D721Med (cell line): Measurements from ENCODE around the gene ESYT3.

Experiments
- DNase-seq: peaks from one replicate; pipeline ENCODE4 v3.0.0; 2011; ENCODE audit warnings: low spot score; ENCODE audit not compliant: insufficient read length
- FAIRE-seq: peaks from 2 replicates; lab custom pipeline; 2011; peaks lifted over from hg19 to GRCh38; lab: Jason Lieb, UNC
- CTCF ChIP-seq: IDR thresholded peaks from 2 replicates; pipeline ENCODE4 v1.5.1; 2012; ENCODE audit warnings: mild to moderate bottlenecking, control low read depth; ENCODE audit not compliant: insufficient read depth; ENCODE audit errors: missing control alignments

Gene ESYT3

DNA sequence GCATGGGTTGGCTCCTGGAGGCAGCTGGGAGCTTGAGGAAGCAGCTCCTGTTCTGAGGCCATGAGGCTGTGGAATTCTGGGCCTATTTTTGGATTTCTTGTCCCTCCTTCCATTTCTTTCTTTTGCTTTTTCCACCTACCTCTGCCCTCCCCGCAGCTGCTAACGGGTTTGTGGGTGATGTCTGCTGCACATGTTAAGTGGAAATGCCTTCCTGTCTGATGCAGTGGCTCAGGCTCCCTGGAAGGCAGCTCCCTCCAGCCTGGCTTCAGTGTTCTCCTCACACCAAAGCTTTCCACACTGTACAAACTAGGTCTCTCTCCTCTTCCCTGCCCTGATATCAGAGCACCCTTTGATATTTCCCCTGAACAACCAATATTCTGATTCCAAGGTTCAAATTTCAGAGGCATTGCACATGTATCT is 33.8 kb upstream of the ESYT3 start:
- no peak for TF ChIP-seq CTCF
- DNase-seq (no peak), FAIRE-seq (no peak)

DNA sequence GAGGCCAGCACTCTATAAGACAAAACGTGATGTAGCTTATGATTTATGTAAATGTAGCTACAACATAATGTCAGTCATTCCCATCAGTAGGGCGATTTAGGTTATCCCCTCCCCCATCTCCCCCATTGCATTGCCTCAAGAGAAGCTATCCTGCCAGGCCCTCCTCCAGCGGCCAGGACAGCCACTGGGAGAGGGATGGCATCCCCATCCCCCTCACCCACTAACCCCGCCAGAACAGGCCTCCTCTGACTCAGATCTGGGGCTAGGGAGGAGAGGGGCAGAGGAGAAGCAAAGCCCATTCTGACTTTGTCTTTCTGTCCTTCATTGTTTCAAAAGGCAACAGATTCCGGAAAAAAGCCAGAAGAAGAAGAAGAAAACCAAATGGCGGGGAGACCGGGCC is 32.6 kb upstream of the ESYT3 start:
- FAIRE-seq (no peak), DNase-seq (no peak)
- TF ChIP-seq CTCF = no peak

- FAIRE-seq (no peak), DNase-seq (no peak)
- no peak for TF ChIP-seq CTCF
Observed at GRCh38 chr3:138404121-138404520, 30.3 kb upstream of the ESYT3 start.

GRCh38 chr3:138405001-138405400 is 29.4 kb upstream of the ESYT3 start:
- FAIRE-seq (no peak), DNase-seq (no peak)
- no peak for TF ChIP-seq CTCF

DNA sequence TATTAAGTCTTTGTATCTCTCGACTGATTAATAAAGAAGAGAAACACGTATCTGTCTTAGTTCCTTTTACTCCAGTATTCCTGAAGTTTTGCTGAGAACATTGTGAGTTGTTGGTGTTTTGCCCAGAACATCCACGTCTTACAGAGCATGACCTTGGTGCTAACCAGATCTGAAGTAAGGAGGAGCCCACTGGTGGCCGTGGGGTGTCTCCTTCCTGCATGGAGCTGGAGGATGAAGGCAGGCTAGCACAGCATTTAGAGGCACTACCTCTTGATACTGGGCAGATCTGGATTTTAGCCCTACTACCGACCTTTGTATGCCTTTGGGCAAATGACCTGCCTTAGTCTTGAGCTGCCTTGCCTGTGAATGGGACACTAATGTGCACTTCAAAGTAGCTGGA is 28.9 kb upstream of the ESYT3 start:
- no peak for TF ChIP-seq CTCF
- no peak for FAIRE-seq
- no peak for DNase-seq

DNA sequence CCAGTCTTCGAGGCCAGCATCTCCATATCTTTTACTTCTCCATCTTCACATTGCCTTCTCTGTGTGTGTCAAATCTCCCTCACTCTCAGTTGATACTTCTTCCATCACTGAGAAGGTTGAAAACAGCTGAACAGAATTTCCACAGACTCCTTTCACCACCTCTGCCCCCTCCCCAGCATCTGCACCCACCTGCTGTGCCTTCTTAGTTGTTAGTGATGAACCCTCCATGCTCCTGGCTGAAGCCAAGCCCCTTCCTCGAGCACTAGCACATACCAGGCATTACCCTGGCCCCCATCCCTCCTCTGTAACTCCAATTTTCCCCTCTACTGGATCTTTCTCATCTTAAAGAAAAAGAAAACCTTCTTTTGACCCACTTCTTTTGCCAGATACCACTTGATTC is 27.8 kb upstream of the ESYT3 start:
- no peak for TF ChIP-seq CTCF
- no peak for DNase-seq
- FAIRE-seq = no peak

- no peak for TF ChIP-seq CTCF
Observed at GRCh38 chr3:138407236-138407907, 27.0 kb upstream of the ESYT3 start.

More at GRCh38 chr3:138407236-138407907, 27.0 kb upstream of the ESYT3 start:
- FAIRE-seq = no peak
- no peak for DNase-seq
